HEK293T (cell line): ENCODE measurements around the gene LTBP4.

Experiments used
- ELF4 ChIP-seq: fragments of 450-650 bp; IDR thresholded peaks from 2 replicates; pipeline ENCODE4 v1.6.1; 2017; ENCODE audit warnings: antibody characterized with exemption
- HDGF ChIP-seq: fragments of 450-650 bp; IDR thresholded peaks from 2 replicates; pipeline ENCODE4 v1.6.1; 2017; ENCODE audit warnings: antibody characterized with exemption, borderline replicate concordance
- SUZ12 ChIP-seq: fragments of 450-650 bp; IDR thresholded peaks from 2 replicates; pipeline ENCODE4 v1.6.1; 2016; ENCODE audit warnings: mild to moderate bottlenecking
- ZNF384 ChIP-seq: fragments of 450-650 bp; IDR thresholded peaks from 2 replicates; pipeline ENCODE4 v1.6.1; 2016

GRCh38 chr19:40617961-40618360 is 16.8 kb downstream of the LTBP4 start:
- TF ChIP-seq ZNF384 (no peak), HDGF (no peak), ELF4 (no peak), SUZ12 (no peak)
